Vagina (tissue), 2 donors: Measurements from ENCODE around the gene TDG. TPM values are rescaled to one million over a fixed set of nuclear protein-coding genes. Genes with fewer than 3 reads are reported as not detected.

Experiments
- DNase-seq, 2 donors: peaks; one replicate each; pipeline ENCODE4 v3.0.0-alpha.2; 2017; ENCODE audit errors: extremely low spot score in 2 of 2
- H3K27ac ChIP-seq: fragments of 200-600 bp; sonication (generic); one replicate; pipeline ENCODE4 v1.5.1; 2019
- H3K27me3 ChIP-seq: fragments of 200-600 bp; sonication (generic); one replicate; pipeline ENCODE4 v1.5.1; 2019
- H3K36me3 ChIP-seq, 2 donors: fragments of 200-600 bp; sonication (generic); one replicate each; pipeline ENCODE4 v1.5.1; 2017 to 2019
- H3K4me1 ChIP-seq: fragments of 200-600 bp; sonication (generic); one replicate; pipeline ENCODE4 v1.5.1; 2019
- H3K4me3 ChIP-seq, 2 donors: fragments of 200-600 bp; sonication (generic); 1 replicate in 1 of 2; 2 replicates in 1 of 2; pipeline ENCODE4 v1.5.1; 2016 to 2019
- H3K9me3 ChIP-seq: fragments of 200-600 bp; sonication (generic); one replicate; pipeline ENCODE4 v1.5.1; 2019
- POLR2A ChIP-seq, 2 donors: fragments of 450-650 bp; IDR thresholded peaks; one replicate each; pipeline ENCODE4 v1.6.1; 2017; ENCODE audit warnings: antibody characterized with exemption in 2 of 2, mild to moderate bottlenecking in 2 of 2, moderate library complexity in 2 of 2
- POLR2AphosphoS5 ChIP-seq, 2 donors: sonication (generic); formaldehyde crosslinking; IDR thresholded peaks; one replicate each; pipeline ENCODE4 v1.9.0; 2017; ENCODE audit warnings: antibody characterized with exemption in 2 of 2, mild to moderate bottlenecking in 2 of 2, low read depth in 1 of 2; ENCODE audit not compliant: insufficient read depth in 1 of 2
- intact Hi-C: fragments of 100-400 bp; cut with DNase I; formaldehyde crosslinking; loops from one replicate; pipeline ENCODE4 v1.15.1; 2023
- total RNA-seq: library from RNA; depleted of rRNA; stranded (reverse); fragments of >200 nt; gene quantifications from one replicate; pipeline ENCODE4 v1.2.3, GENCODE V29; 2016
- TF ChIP-seq, protein P1 (sequence below), 3 experiments: fragments of 450-650 bp in 2 of 3; fragments of 200-600 bp in 1 of 3; sonication (generic) in 1 of 3; IDR thresholded peaks; one replicate each; pipeline ENCODE4 v1.5.1; 2017 to 2019; ENCODE audit warnings: antibody characterized with exemption in 3 of 3, mild to moderate bottlenecking in 2 of 3, moderate library complexity in 2 of 3

Gene TDG
- total RNA-seq, 1 donor from 2014 or later: 24.6 TPM

DNA sequence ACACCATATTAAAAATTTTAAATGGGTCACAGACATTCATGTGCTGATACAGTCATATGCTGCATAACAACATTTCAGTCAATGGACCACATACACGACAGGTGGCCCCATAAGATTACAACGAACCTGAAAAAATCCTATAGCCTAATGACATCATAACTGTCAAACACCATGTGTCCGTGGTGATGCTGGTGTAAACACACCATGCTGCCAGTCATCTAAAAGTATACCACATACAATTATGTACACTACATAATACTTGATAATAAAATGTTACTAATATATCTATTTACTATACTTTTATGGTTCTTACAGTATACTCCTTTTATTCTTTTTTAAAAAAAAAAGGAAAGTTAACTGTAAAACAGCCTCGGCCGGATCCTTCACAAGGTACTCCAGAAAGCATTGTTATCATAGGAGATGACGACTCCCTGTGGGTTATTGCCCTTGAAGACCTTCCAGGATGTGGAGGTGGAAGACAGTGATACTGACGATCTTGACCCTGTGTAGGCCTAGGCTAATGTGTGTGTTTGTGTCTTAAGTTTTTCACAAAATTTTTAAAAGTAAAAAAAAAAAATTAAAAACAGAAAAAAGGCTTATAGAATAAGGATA is 5.0 kb upstream of the TDG start:
- intact Hi-C loops: loop anchor here (10.0 kb wide), 1 partner anchor 154 kb away; no protein-coding TSS in a partner anchor
- Histone ChIP-seq H3K9me3 (no peaks in the 10 kb centered on the region), H3K36me3 (no peaks in the 10 kb centered on the region), H3K27ac (no peak overlapping the region), H3K27me3 (no peaks in the 10 kb centered on the region), H3K4me3 (no peak overlapping the region), H3K4me1 (peaks cover 26% of the 10 kb centered on the region)
- TF ChIP-seq POLR2AphosphoS5 (IDR thresholded peaks at IDR 0.05; ENCODE audit: insufficient read depth in 1 of 2, low read depth in 1 of 2) (no peak), POLR2A (IDR thresholded peaks at IDR 0.05) (no peak)
- TF ChIP-seq, protein P1, sequence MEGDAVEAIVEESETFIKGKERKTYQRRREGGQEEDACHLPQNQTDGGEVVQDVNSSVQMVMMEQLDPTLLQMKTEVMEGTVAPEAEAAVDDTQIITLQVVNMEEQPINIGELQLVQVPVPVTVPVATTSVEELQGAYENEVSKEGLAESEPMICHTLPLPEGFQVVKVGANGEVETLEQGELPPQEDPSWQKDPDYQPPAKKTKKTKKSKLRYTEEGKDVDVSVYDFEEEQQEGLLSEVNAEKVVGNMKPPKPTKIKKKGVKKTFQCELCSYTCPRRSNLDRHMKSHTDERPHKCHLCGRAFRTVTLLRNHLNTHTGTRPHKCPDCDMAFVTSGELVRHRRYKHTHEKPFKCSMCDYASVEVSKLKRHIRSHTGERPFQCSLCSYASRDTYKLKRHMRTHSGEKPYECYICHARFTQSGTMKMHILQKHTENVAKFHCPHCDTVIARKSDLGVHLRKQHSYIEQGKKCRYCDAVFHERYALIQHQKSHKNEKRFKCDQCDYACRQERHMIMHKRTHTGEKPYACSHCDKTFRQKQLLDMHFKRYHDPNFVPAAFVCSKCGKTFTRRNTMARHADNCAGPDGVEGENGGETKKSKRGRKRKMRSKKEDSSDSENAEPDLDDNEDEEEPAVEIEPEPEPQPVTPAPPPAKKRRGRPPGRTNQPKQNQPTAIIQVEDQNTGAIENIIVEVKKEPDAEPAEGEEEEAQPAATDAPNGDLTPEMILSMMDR (IDR thresholded peaks at IDR 0.05): no peak
- no peak for DNase-seq

DNA sequence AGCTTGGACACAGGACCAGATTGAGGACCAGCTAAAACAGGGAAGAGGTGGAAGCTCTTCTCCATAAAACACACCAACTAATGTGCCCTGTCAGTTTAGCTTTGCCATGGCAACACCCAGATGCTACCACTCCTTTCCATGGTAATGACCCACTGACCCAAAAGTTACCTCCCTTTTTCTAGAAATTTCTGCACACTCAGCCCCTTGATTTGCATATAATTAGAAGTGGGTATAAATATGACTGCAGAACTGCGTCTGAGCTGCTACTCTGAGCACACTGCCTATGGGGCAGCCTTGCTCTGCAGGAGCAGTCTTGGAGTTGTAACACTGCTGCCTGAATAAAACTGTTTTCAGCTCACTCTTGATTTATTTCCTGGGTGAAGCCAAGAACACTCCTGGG is 3.2 kb upstream of the TDG start:
- no peaks in the 10 kb centered on the region for H3K27me3 ChIP-seq
- intact Hi-C loops: loop anchor here (10.0 kb wide), 1 partner anchor 152 kb away; no protein-coding TSS in a partner anchor
- H3K4me3 ChIP-seq: no peak overlapping the region
- H3K27ac ChIP-seq: no peak overlapping the region
- no peaks in the 10 kb centered on the region for H3K9me3 ChIP-seq
- no peaks in the 10 kb centered on the region for H3K36me3 ChIP-seq
- DNase-seq: no peak
- TF ChIP-seq, protein P1 (IDR thresholded peaks at IDR 0.05): no peak
- TF ChIP-seq POLR2A (IDR thresholded peaks at IDR 0.05) (no peak), POLR2AphosphoS5 (IDR thresholded peaks at IDR 0.05; ENCODE audit: insufficient read depth in 1 of 2, low read depth in 1 of 2) (no peak)
- peaks cover 29% of the 10 kb centered on the region for H3K4me1 ChIP-seq

DNA sequence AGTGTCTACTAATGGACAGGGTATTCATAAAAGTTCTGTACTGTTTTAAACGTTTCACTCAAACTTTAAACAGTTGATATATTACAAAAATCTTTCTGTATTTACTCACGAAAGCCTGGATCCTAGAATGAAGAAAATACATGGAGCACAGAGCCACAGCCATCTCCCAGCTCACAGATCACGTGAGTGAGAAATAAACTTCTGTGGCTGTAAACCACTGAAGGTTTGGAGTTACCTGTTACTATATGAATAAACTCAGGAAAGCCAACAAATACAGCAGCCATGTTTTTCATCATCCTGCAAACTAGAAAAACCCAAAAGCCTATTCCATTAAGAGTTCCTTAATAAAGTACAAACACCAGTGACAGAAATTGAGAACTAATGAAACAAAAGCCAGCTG is 867 bp upstream of the TDG start:
- no peaks in the 10 kb centered on the region for H3K36me3 ChIP-seq
- H3K4me1 ChIP-seq: peaks cover 52% of the 10 kb centered on the region
- peak overlapping the region; percentile 75 to 89 for H3K4me3 ChIP-seq
- TF ChIP-seq, protein P1 (IDR thresholded peaks at IDR 0.05): no peak
- no peak for TF ChIP-seq POLR2A (IDR thresholded peaks at IDR 0.05)
- no peak for TF ChIP-seq POLR2AphosphoS5 (IDR thresholded peaks at IDR 0.05; ENCODE audit: insufficient read depth in 1 of 2, low read depth in 1 of 2)
- H3K9me3 ChIP-seq: no peaks in the 10 kb centered on the region
- H3K27ac ChIP-seq: peak overlapping the region; percentile 91
- intact Hi-C loops: loop anchor here (10.0 kb wide), 1 partner anchor 150 kb away; no protein-coding TSS in a partner anchor
- no peaks in the 10 kb centered on the region for H3K27me3 ChIP-seq
- DNase-seq: no peak

DNA sequence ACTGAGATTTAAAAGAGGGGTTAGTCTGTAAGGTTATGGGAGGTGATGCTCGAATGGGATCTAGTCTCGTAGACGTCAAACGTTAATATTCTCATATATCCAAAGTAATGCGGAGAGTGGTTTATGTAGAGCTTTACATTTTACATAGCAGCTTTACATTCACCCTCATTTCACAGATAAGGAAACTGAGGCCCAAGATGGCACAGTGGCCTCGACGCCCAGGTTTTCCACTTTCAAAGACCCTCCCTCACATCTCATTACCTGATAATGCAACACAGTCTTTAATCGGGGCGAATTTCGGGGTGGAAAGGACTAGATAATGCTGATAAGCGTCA is 450 bp upstream of the TDG start:
- intact Hi-C loops: loop anchor here (10.0 kb wide), 1 partner anchor 150 kb away; no protein-coding TSS in a partner anchor
- H3K27me3 ChIP-seq: no peaks in the 10 kb centered on the region
- H3K9me3 ChIP-seq: no peaks in the 10 kb centered on the region
- H3K27ac ChIP-seq: peak overlapping the region; percentile 91
- peak overlapping the region; percentile 75 to 89 for H3K4me3 ChIP-seq
- DNase-seq: no peak
- no peaks in the 10 kb centered on the region for H3K36me3 ChIP-seq
- H3K4me1 ChIP-seq: peaks cover 52% of the 10 kb centered on the region
- TF ChIP-seq POLR2AphosphoS5 (IDR thresholded peaks at IDR 0.05; ENCODE audit: insufficient read depth in 1 of 2, low read depth in 1 of 2) (no peak), POLR2A (IDR thresholded peaks at IDR 0.05) (no peak)
- TF ChIP-seq, protein P1 (IDR thresholded peaks at IDR 0.05): no peak

DNA sequence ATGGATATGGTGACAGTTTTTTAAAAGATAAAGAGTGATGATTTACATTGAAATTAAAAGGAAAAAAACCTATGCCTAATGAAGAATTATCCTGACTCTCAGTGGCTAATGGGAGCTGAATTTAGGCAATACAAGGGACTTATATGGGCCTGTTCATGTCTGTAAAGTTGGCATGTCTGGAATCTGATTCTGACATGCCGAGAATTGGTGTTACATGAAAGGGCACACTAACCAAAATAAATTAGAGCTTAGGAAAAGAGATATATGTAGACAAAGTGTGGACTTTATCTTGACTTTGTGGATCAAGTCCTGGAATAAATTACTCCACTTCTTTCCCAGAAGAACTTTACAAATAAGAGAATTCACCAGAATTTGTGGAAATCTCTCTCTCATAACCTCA is 1.1 kb downstream of the TDG start:
- TF ChIP-seq, protein P1 (IDR thresholded peaks at IDR 0.05): no peak
- TF ChIP-seq POLR2A (IDR thresholded peaks at IDR 0.05) (no peak), POLR2AphosphoS5 (IDR thresholded peaks at IDR 0.05; ENCODE audit: insufficient read depth in 1 of 2, low read depth in 1 of 2) (no peak)
- H3K9me3 ChIP-seq: no peaks in the 10 kb centered on the region
- intact Hi-C loops: loop anchor here (10.0 kb wide), 1 partner anchor 148 kb away; no protein-coding TSS in a partner anchor
- peaks cover 52% of the 10 kb centered on the region for H3K4me1 ChIP-seq
- no peaks in the 10 kb centered on the region for H3K36me3 ChIP-seq
- DNase-seq: no peak
- peak overlapping the region; percentile 91 for H3K27ac ChIP-seq
- H3K27me3 ChIP-seq: no peaks in the 10 kb centered on the region
- H3K4me3 ChIP-seq: peak overlapping the region; percentile 75 to 89
